ENCODE data around the gene INSYN2B. TPM values are rescaled to one million over a fixed set of nuclear protein-coding genes. Genes with fewer than 3 reads are reported as not detected.
A peak's percentile ranks its signal among the peaks of the same experiment; 100 is the strongest.

Gene INSYN2B
- total RNA-seq, 1 experiment from 2014 or later = not detected

DNA sequence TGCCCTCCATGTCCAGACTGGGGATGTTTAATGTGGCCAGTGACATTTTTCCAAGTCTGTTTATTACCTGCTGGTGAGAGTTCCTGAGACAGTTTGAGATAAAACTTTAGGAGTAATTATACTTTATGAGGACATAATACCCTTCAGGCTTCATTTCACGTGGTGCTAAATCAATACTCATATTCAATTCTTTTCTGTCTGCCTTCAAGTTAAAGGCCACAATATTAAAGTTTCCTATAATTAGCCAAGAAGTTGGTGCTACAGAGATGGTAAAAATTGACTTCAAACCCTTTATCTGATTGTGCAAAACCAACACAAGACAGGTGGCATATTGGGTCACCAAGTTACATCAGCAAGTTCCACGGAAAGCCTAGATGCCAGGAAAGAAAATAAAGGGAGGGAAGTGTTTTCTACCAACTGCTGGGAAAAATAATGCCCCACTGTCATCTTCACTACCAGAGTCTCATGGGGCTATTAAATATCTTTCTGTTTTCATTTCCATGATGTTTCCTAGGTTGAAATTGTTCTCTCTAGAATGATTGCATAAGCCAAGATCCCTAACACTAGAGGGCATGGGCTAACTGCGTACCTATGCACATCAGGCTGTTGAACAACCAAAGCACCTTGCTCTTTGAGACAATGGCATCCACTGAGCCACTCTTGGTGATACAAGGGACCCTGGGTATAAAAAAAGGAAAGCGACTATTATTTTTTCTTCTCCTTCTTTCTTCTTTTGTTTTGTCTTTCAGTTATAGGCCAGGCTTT, 68.7 kb downstream of the INSYN2B start:
- ATAC-seq = no peak
- DNase-seq (ENCODE audit: low read depth, low spot score) = no peak

DNA sequence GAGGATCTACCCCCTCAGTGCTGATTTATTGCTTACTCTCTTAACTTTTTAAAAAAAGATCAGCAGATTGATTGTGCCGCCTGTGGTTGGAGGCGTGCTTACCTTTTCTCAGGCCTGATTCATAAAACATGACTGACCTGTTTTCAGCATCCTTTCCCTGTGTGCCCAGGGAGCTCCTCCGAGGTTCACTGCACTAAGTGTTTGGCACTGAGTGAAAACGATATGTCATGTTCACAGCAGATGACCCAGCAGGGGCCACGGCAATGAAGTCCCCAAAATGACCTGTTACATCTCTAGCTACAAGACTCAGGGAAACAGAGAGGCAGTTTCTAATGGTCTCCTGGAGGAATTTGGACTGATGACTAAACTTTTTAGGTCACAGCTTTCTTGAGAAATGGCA, 69.9 kb downstream of the INSYN2B start:
- no peaks in the 10 kb centered on the region for H3K4me1 ChIP-seq (ENCODE audit: control insufficient read depth in 1 of 2, insufficient read depth in 2 of 2, low read length in 2 of 2)
- H4K20me1 ChIP-seq (ENCODE audit: insufficient read depth) = no peaks in the 10 kb centered on the region
- POLR2A ChIA-PET = no interaction called here
- CTCF ChIA-PET = no interaction called here
- H3K4me3 ChIP-seq (replicated peaks in 1 of 2; ENCODE audit: low read depth in 1 of 2, low read length in 2 of 2) = no peak overlapping the region
- H3K9me3 ChIP-seq (ENCODE audit: control insufficient read depth in 1 of 2, insufficient read depth in 1 of 2, low read depth in 1 of 2, low read length in 2 of 2) = no peaks in the 10 kb centered on the region
- no peak overlapping the region for H3K9ac ChIP-seq (ENCODE audit: low read length)
- no peaks in the 10 kb centered on the region for H3K9me2 ChIP-seq (ENCODE audit: insufficient read depth)
- DNase-seq (ENCODE audit: low read depth, low spot score) (no peak), ATAC-seq (no peak)
- no peak overlapping the region for H3K4me2 ChIP-seq (ENCODE audit: low read length)
- no peak overlapping the region for H3K27ac ChIP-seq (ENCODE audit: low read depth, low read length)
- H3K79me2 ChIP-seq (ENCODE audit: insufficient read depth, low read length) = no peaks in the 10 kb centered on the region
- intact Hi-C loops (cut with micrococcal nuclease) = no loop called here
- no peak overlapping the region for H2AFZ ChIP-seq (ENCODE audit: low read depth, low read length, poor library complexity, severe bottlenecking)
- RAD21 ChIA-PET (ENCODE audit: low non-redundant PET in 1 of 2, low total read pairs in 2 of 2, uncharacterized antibody in 2 of 2, unreplicated experiment in 2 of 2) = no interaction called here
- peaks cover 35% of the 10 kb centered on the region for H3K27me3 ChIP-seq (ENCODE audit: insufficient read depth, low read length)
- no TSS peak for BruUV-seq (replicated peaks)
- no peaks in the 10 kb centered on the region for H3K36me3 ChIP-seq (ENCODE audit: control insufficient read depth in 1 of 2, insufficient read depth in 2 of 2, low read length in 2 of 2)
- TF ChIP-seq EZH2 (IDR thresholded peaks at IDR 0.05) (no peak), POLR2A (IDR thresholded peaks at IDR 0.05; ENCODE audit: borderline replicate concordance, extremely low read depth, insufficient read depth, insufficient read length) (no peak), SIN3A (IDR thresholded peaks at IDR 0.05; ENCODE audit: low read depth) (no peak), ELF1 (IDR thresholded peaks at IDR 0.05; ENCODE audit: borderline replicate concordance, low read depth) (no peak), ZNF274 (IDR thresholded peaks at IDR 0.05; ENCODE audit: low read depth, low read length) (no peak)
- TF ChIP-seq, protein P1, sequence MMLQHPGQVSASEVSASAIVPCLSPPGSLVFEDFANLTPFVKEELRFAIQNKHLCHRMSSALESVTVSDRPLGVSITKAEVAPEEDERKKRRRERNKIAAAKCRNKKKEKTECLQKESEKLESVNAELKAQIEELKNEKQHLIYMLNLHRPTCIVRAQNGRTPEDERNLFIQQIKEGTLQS (IDR thresholded peaks at IDR 0.05) = no peak
- TF ChIP-seq, protein P2, sequence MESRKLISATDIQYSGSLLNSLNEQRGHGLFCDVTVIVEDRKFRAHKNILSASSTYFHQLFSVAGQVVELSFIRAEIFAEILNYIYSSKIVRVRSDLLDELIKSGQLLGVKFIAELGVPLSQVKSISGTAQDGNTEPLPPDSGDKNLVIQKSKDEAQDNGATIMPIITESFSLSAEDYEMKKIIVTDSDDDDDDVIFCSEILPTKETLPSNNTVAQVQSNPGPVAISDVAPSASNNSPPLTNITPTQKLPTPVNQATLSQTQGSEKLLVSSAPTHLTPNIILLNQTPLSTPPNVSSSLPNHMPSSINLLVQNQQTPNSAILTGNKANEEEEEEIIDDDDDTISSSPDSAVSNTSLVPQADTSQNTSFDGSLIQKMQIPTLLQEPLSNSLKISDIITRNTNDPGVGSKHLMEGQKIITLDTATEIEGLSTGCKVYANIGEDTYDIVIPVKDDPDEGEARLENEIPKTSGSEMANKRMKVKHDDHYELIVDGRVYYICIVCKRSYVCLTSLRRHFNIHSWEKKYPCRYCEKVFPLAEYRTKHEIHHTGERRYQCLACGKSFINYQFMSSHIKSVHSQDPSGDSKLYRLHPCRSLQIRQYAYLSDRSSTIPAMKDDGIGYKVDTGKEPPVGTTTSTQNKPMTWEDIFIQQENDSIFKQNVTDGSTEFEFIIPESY (IDR thresholded peaks at IDR 0.05; ENCODE audit: extremely low read depth, insufficient replicate concordance, low read length) = no peak
- TF ChIP-seq, protein P3, sequence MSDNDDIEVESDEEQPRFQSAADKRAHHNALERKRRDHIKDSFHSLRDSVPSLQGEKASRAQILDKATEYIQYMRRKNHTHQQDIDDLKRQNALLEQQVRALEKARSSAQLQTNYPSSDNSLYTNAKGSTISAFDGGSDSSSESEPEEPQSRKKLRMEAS (IDR thresholded peaks at IDR 0.05) = no peak
- TF ChIP-seq, protein P4, sequence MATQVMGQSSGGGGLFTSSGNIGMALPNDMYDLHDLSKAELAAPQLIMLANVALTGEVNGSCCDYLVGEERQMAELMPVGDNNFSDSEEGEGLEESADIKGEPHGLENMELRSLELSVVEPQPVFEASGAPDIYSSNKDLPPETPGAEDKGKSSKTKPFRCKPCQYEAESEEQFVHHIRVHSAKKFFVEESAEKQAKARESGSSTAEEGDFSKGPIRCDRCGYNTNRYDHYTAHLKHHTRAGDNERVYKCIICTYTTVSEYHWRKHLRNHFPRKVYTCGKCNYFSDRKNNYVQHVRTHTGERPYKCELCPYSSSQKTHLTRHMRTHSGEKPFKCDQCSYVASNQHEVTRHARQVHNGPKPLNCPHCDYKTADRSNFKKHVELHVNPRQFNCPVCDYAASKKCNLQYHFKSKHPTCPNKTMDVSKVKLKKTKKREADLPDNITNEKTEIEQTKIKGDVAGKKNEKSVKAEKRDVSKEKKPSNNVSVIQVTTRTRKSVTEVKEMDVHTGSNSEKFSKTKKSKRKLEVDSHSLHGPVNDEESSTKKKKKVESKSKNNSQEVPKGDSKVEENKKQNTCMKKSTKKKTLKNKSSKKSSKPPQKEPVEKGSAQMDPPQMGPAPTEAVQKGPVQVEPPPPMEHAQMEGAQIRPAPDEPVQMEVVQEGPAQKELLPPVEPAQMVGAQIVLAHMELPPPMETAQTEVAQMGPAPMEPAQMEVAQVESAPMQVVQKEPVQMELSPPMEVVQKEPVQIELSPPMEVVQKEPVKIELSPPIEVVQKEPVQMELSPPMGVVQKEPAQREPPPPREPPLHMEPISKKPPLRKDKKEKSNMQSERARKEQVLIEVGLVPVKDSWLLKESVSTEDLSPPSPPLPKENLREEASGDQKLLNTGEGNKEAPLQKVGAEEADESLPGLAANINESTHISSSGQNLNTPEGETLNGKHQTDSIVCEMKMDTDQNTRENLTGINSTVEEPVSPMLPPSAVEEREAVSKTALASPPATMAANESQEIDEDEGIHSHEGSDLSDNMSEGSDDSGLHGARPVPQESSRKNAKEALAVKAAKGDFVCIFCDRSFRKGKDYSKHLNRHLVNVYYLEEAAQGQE (IDR thresholded peaks at IDR 0.05; ENCODE audit: low read depth) = no peak
- TF ChIP-seq, protein P5, sequence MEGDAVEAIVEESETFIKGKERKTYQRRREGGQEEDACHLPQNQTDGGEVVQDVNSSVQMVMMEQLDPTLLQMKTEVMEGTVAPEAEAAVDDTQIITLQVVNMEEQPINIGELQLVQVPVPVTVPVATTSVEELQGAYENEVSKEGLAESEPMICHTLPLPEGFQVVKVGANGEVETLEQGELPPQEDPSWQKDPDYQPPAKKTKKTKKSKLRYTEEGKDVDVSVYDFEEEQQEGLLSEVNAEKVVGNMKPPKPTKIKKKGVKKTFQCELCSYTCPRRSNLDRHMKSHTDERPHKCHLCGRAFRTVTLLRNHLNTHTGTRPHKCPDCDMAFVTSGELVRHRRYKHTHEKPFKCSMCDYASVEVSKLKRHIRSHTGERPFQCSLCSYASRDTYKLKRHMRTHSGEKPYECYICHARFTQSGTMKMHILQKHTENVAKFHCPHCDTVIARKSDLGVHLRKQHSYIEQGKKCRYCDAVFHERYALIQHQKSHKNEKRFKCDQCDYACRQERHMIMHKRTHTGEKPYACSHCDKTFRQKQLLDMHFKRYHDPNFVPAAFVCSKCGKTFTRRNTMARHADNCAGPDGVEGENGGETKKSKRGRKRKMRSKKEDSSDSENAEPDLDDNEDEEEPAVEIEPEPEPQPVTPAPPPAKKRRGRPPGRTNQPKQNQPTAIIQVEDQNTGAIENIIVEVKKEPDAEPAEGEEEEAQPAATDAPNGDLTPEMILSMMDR (IDR thresholded peaks at IDR 0.05 in 2 of 3, conservative IDR thresholded peaks at IDR 0.05 in 1 of 3; ENCODE audit: borderline replicate concordance in 1 of 3, insufficient read depth in 1 of 3, low read depth in 2 of 3, low read length in 2 of 3) = no peak

More for the DNA sequence above, 68.7 kb downstream of the INSYN2B start:
- Histone ChIP-seq H3K36me3 (ENCODE audit: control insufficient read depth in 1 of 2, insufficient read depth in 2 of 2, low read length in 2 of 2) (no peaks in the 10 kb centered on the region), H4K20me1 (ENCODE audit: insufficient read depth) (no peaks in the 10 kb centered on the region), H2AFZ (ENCODE audit: low read depth, low read length, poor library complexity, severe bottlenecking) (no peak overlapping the region), H3K4me1 (ENCODE audit: control insufficient read depth in 1 of 2, insufficient read depth in 2 of 2, low read length in 2 of 2) (no peaks in the 10 kb centered on the region), H3K9ac (ENCODE audit: low read length) (no peak overlapping the region), H3K9me2 (ENCODE audit: insufficient read depth) (no peaks in the 10 kb centered on the region), H3K79me2 (ENCODE audit: insufficient read depth, low read length) (no peaks in the 10 kb centered on the region), H3K4me2 (ENCODE audit: low read length) (no peak overlapping the region), H3K27ac (ENCODE audit: low read depth, low read length) (no peak overlapping the region), H3K27me3 (ENCODE audit: insufficient read depth, low read length) (peaks cover 27% of the 10 kb centered on the region), H3K9me3 (ENCODE audit: control insufficient read depth in 1 of 2, insufficient read depth in 1 of 2, low read depth in 1 of 2, low read length in 2 of 2) (no peaks in the 10 kb centered on the region), H3K4me3 (replicated peaks in 1 of 2; ENCODE audit: low read depth in 1 of 2, low read length in 2 of 2) (no peak overlapping the region)
- no TSS peak for BruUV-seq (replicated peaks)
- intact Hi-C loops (cut with micrococcal nuclease) = no loop called here
- ChIA-PET POLR2A (no interaction called here), CTCF (no interaction called here), RAD21 (ENCODE audit: low non-redundant PET in 1 of 2, low total read pairs in 2 of 2, uncharacterized antibody in 2 of 2, unreplicated experiment in 2 of 2) (no interaction called here)
- TF ChIP-seq RAD21 (IDR thresholded peaks at IDR 0.05; ENCODE audit: low read depth) = 0 out of 2 replicates have a peak, but pooled peaks have one; percentile 10
- TF ChIP-seq ZNF274 (IDR thresholded peaks at IDR 0.05; ENCODE audit: low read depth, low read length) = no peak
